ENCODE measurements around the gene DEDD. TPM values are rescaled to one million over a fixed set of nuclear protein-coding genes. Genes with fewer than 3 reads are reported as not detected.

The DEDD gene
- total RNA-seq, 2 donors from 2014 or later: 21.8 to 28.9 TPM

DNA sequence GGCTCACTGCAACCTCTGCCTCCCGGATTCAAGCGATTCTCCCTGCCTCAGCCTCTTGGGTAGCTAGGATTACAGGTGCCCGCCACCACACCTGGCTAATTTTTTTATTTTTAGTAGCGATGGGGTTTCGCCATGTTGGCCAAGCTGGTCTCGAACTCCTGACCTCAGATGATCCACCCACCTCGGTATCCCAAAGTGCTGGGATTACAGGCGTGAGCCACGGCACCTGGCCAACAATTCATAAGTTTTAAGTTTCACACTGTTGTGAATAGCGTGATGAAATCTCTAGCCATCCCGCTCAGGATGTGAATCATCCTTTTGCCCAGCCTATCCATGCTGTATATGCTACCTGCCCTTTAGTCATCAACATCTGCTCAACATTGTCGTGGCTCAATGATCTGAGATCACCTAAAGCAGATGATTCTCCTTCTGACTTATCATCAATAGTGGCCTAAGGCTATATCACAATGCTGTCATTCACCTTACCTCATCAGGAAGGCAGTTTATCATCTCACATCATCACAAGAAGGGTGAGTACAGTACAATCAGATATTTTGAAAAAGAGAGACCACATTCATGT is 17.2 kb downstream of the DEDD start:
- TF ChIP-seq, protein P1, sequence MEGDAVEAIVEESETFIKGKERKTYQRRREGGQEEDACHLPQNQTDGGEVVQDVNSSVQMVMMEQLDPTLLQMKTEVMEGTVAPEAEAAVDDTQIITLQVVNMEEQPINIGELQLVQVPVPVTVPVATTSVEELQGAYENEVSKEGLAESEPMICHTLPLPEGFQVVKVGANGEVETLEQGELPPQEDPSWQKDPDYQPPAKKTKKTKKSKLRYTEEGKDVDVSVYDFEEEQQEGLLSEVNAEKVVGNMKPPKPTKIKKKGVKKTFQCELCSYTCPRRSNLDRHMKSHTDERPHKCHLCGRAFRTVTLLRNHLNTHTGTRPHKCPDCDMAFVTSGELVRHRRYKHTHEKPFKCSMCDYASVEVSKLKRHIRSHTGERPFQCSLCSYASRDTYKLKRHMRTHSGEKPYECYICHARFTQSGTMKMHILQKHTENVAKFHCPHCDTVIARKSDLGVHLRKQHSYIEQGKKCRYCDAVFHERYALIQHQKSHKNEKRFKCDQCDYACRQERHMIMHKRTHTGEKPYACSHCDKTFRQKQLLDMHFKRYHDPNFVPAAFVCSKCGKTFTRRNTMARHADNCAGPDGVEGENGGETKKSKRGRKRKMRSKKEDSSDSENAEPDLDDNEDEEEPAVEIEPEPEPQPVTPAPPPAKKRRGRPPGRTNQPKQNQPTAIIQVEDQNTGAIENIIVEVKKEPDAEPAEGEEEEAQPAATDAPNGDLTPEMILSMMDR (IDR thresholded peaks at IDR 0.05): no peak
- no peak for DNase-seq (ENCODE audit: low spot score)
- Histone ChIP-seq H3K36me3 (peaks cover 4% of the 10 kb centered on the region), H3K27ac (no peak overlapping the region), H3K4me3 (no peak overlapping the region), H3K4me1 (peaks cover 0 to 49% of the 10 kb centered on the region in 2 donors), H3K27me3 (no peaks in the 10 kb centered on the region), H3K9me3 (no peaks in the 10 kb centered on the region)

DNA sequence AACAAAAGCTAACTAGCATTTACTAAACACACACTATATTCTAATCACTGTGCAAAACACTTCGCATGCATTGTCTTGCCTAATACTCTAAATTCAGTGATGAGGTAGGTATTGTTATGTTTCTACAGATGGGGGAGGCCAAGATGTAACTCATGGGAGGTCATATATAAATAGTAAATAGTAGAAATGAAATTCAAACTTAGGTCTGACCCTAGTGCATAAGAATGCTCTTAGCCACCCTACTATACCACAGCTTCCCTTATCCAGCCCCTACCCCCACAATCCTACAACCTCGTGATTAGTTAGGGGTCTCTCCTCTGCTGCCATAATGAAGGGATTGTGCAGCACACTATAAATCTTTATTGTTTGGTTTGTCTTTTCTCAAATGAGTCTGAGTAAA is 17.9 kb downstream of the DEDD start:
- TF ChIP-seq, protein P1 (IDR thresholded peaks at IDR 0.05): no peak
- Histone ChIP-seq H3K4me3 (no peak overlapping the region), H3K36me3 (no peaks in the 10 kb centered on the region), H3K27me3 (no peaks in the 10 kb centered on the region), H3K4me1 (peaks cover 0 to 44% of the 10 kb centered on the region in 2 donors), H3K9me3 (no peaks in the 10 kb centered on the region), H3K27ac (no peak overlapping the region)
- no peak for DNase-seq (ENCODE audit: low spot score)

DNA sequence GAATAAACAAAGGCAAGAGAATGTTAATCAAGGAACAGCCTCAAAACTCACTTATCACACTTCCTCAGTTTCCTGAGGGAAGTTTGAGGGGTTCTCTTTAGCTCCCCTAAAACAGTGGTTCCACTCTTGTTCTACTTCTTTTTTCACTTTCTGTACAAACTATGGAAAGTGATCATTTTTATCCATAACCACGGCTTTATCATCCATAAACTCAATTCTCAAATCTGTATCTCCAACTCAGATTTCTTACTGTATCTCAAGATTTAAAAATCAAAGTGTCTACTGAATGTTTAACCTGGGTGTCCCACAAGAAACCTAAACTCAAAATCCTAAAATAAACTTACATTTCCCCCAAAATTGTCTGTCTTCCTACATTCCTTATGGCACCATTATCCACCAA is 18.6 kb downstream of the DEDD start:
- H3K27ac ChIP-seq: no peak overlapping the region
- H3K36me3 ChIP-seq: no peaks in the 10 kb centered on the region
- H3K27me3 ChIP-seq: no peaks in the 10 kb centered on the region
- no peak overlapping the region for H3K4me3 ChIP-seq
- no peaks in the 10 kb centered on the region for H3K9me3 ChIP-seq
- DNase-seq (ENCODE audit: low spot score): no peak
- TF ChIP-seq, protein P1 (IDR thresholded peaks at IDR 0.05): no peak
- peaks cover 0 to 37% of the 10 kb centered on the region in 2 donors for H3K4me1 ChIP-seq

DNA sequence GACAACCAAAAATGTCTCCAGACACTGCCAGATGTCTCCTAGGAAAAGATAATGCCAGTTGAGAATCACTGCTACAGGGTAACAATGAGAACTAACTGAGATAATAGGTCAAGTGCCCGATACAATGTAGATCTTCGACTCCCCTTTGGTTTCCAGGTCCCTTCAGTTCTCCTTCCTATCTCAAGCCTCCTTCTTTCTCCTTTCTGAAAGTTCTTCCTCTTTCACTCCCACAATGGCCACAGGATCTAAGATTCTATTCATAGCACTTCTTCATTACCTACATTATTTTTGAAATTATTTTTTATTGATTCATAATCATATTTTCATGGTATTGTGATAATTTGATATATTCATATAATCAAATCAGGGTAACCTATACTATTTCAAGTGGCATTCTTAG is 20.9 kb downstream of the DEDD start:
- H3K4me3 ChIP-seq: no peak overlapping the region
- no peaks in the 10 kb centered on the region for H3K27me3 ChIP-seq
- no peaks in the 10 kb centered on the region for H3K36me3 ChIP-seq
- no peak overlapping the region for H3K27ac ChIP-seq
- TF ChIP-seq, protein P1 (IDR thresholded peaks at IDR 0.05): no peak
- no peak for DNase-seq (ENCODE audit: low spot score)
- peaks cover 0 to 24% of the 10 kb centered on the region in 2 donors for H3K4me1 ChIP-seq
- H3K9me3 ChIP-seq: no peaks in the 10 kb centered on the region

DNA sequence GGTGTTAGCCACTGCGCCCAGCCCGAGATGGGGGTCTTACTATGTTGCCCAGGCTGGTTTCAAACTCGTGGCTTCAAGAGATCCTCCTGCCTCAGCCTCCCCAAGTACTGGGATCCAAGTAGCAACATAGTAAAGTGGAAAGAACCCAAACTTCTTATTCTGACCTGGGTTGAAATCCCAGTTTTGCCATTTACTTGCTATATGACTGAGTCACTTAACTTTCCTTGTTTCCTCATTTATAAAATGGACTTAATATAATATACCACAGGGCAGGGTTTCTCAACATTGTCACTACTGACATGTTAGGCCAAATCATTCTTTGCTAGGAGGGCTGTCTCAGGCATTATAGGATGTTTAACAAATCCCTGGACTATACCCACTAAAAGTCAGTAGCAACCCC is 21.4 kb downstream of the DEDD start:
- no peak overlapping the region for H3K27ac ChIP-seq
- no peak overlapping the region for H3K4me3 ChIP-seq
- H3K27me3 ChIP-seq: no peaks in the 10 kb centered on the region
- TF ChIP-seq, protein P1 (IDR thresholded peaks at IDR 0.05): no peak
- no peaks in the 10 kb centered on the region for H3K9me3 ChIP-seq
- H3K4me1 ChIP-seq: peaks cover 0 to 20% of the 10 kb centered on the region in 2 donors
- H3K36me3 ChIP-seq: no peaks in the 10 kb centered on the region
- DNase-seq (ENCODE audit: low spot score): no peak

DNA sequence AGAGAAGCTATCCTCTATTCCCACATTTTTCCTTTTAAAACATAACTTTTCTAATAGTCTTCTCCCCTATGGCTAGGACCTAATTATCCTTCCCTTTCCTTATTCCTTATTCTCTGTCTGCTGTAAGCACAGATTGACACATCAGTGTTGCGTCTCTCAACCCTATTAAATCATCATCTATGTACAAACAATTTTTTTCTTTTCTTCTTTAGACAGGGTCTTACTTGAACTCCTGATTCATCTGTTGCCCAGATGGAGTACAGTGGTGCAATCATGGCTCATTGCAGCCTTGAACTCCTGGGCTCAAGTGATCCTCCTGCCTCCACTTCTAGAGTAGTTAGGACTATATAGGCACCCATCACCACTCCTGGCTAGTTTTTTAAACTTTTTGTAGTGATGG is 26.0 kb downstream of the DEDD start:
- Histone ChIP-seq H3K27ac (no peak overlapping the region), H3K27me3 (no peaks in the 10 kb centered on the region), H3K36me3 (peaks cover 12% of the 10 kb centered on the region), H3K9me3 (no peaks in the 10 kb centered on the region), H3K4me1 (no peaks in the 10 kb centered on the region), H3K4me3 (no peak overlapping the region)
- TF ChIP-seq, protein P1 (IDR thresholded peaks at IDR 0.05): no peak
- no peak for DNase-seq (ENCODE audit: low spot score)
